ENCODE results near the gene MCM8.

MCM8 gene

GRCh38 chr20:6046432-6046831, 96.0 kb downstream of the MCM8 start:
- no peak for DNase-seq

- no peak for DNase-seq
Observed at GRCh38 chr20:6048391-6048790, 97.9 kb downstream of the MCM8 start.
